Suppressor macrophage treated with lipopolysaccharide for 1 hour (primary cell): Measurements from ENCODE around the gene PRSS27.
"Not testable (repeated sequence)": the region's sequence is repeated elsewhere in the genome, so short reads cannot be mapped to it uniquely, and the experiment has no call there.

Source experiments
- DNase-seq, 3 donors: peaks; one replicate each; pipeline ENCODE4 v3.0.0-alpha.2; 2020 to 2022

Gene PRSS27

DNA sequence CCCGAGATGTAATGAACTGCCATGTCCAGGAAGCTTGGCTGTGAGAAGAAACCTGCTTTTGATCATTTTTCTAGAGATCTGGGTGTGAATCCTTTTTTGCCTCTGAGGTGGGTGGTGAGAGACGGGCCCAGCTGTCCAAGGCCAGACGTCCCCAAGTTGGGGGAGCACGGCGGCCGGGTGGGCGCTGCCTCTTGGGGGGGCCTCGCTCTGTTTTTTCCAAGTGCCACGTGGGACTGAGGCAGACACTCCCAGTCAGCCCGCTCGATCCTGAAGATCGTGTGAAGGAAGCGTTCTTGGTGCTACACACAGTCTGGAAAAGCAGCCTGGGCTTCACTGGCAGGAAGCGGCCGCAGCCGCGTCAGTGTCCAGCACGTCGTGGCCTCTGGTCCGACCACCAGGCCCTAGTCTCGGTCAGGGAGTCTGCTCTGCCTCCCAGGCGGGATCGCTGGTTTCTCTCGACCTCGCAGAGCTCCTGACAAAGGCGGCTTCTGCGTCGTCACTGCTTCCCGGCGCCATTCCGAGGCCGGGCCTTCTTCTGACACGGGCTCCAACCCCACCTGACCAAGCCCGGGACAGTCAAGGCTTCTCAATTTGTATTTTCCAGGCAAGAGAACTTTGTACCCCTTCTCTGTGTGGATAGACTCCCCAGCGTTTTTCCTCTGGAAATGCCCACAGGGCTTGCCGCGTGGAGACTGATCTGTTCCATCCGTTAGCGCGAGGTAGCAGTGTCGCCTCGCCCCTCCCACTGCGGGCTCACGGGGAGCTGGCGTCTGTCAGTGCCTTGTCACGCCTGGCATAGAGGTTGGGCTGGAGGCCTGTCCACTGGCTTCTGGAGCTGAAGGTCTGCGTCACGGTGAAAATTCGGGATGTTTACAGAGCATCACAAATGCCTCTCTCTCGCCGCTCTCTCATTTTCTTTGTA is 12.4 kb downstream of the PRSS27 start:
- DNase-seq = no peak

DNA sequence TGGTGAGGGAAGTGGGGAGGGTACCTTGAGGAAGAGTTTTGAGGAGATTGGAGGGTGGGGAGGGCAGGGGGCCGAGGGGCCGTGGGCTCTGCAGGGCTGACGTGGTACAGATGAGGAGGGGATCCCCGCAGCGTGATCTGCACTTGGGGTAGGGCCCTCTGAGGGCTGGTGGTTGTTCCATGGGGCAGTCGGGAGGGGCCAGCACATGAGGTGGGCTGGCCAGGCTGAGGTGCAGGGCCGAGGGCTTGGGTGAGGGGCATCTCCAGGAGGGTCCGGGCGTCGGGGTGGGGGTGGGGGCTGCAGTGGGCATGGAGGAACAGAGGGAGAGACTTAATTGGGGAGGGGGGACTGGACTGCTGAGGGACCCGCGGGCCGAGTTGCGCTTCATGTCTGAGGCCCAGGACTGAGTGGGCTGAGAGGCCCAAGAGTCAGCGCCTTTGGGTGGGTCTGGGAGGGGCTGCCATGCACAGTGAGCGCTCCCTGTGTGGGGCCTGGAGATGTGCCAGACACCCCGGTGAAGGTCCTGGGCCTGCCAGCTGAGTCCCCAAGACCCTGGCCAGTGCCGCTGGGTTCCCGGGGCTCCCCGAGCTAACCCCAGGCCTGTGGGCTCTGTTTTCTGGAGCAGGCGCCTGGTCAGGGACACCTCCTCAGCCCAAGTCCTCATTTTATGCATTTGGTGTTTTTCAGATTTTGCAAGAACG is 13.3 kb downstream of the PRSS27 start:
- DNase-seq = no peak

DNA sequence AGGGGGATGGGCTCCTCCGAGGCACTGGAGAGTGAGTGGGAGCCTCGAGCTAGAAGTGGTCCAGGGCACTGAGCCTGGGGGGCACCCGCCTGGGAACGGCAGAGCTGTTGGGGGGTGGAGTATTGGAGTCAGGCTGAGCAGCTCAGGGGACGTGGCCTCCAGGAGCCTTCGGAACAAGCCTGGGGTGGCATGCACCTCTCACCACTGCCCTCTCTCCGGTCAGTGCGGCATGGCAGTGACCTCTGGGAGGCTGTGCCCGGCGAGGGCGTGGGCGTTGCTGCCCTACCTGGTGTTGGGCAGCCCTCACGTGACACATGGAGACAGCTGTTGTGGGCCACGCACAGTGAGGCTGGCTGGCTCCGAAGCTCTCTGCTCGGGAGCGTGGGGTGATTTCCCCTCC is 13.9 kb downstream of the PRSS27 start:
- DNase-seq = no peak

DNA sequence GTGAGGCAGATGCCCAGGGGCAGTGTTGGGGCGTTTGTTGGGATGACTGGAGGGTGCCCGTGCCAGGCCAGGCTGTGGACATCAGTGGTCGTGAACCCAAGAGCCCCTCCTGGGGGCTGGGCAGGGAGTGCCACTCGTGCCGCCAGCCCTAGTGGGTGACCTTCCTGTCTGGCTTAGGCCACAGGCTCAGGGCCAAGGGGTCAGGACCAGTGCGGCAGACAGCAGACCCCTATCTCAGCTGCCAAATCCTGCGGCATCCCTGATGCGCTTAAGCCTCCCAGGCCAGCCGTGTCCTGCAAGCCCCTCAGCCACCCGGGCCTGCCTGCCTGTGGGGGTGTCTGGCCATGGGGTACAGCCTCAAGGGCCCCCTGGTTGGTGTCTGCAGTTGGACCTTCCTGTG is 14.7 kb downstream of the PRSS27 start:
- no peak for DNase-seq

DNA sequence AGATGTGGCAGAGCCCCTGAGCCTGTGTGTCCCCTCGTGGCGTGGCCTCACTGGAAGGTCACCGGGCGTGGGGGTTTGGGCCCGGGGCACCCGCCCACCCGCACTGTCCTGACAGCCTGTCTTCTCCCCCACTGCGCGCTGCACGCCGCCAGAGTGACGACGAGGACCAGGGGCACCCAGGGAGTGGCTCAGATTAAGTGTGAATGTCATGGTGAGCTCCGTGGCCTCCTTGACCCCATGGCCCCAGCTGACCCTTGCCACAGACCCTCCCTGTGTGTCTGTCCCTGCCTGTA is 15.1 kb downstream of the PRSS27 start:
- no peak for DNase-seq

DNA sequence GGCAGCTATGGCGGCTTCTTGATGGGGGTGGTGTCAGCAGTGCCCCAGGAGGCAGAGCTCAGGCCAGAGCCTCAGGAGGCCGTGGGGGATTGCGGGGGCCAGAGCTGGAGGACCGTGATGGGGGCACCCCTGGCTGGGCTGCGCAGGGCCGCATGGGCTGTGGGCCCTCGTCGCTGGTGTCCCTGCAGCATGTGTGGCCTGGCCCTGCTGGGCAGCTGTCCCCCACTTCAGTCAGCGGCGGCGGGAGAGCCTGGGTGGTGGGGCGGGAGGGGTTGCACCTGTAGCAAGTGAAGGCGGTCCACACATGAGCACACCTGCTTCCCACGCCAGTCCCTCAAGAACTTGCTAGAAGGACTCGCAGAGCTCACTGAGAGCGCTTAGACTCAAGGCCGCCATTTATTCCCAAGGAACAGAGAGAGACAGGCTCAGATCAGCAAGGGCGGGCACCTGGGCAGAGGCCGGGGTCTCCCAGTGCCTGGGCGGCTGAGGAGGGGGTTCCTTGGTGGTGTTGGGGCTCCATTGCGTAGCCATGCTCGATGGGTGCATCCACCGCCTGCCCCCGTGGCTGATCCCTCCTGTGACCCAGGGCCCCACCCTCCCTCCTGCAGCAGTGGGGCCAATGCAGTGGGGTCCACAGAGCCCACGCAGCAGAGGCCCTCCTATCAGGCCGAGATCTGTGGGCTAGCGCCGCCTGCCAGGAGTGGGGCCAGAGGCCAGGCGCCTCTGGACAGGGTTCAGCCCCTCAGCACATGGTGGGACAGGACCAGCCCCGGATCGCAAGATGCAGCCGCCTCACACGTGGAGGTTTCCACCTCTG is 15.7 kb downstream of the PRSS27 start:
- DNase-seq = no peak

DNA sequence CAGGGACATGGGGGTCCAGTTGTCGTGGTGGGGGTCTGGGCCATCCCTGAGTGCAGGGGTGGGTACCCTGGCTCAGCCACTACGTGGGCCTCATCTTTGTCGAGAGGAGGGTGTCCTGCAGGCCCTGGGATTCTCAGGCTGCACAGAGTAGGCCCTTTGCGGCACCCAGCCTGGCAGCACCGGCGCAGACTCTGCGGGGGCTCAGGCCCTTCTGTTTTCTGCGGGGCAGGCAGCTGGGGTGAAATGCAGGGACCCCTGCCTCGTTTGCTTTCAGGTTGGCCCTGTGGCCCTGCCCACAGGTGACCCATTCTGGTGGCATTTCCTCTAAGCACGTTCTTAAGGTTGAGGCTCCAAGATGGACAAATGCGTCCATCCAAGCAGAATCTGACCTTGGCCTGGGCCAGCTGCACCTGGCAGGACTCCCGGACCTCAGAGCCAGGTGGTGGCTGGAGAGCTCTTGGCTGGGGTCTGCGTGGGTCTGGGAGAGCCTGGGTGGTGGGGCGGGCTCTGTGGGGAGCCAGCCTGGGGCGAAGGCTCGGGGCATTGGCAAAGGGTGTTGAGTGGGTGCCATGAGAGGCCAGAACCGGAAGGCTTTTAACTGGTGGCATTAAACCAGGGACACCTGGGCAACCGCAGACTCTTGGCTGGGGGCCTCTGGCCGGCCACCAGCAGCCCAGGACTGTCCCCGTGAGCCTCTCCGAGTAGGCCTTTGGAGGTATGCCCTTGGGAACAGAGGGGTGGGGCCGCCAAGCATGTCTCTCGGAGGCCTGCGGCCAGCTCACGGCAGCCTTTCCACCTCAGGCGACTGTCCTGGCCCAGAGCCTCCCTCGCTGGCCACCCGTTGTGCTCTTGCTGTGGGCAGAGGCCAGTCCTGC is 16.9 kb downstream of the PRSS27 start:
- no peak for DNase-seq

DNA sequence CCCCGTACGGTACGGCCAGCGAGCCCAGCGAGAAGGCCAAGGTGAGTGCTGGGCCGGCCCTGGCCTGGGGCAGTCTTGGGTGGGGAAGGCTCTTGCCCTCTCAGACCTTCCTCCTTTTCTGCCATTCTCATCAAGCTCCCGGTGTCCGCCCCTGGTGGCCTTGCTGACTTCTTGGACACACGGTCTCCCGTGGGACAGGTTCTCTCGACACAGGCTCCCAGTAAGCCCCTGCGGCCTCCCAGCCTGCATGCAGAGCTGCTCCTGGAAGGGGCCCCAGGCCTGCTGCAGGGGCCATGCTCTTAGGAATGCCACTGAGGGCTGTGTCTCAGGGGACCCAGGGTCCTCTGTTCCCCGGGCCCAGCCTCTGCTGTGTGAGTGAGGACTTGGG is 17.6 kb downstream of the PRSS27 start:
- DNase-seq = no peak

DNA sequence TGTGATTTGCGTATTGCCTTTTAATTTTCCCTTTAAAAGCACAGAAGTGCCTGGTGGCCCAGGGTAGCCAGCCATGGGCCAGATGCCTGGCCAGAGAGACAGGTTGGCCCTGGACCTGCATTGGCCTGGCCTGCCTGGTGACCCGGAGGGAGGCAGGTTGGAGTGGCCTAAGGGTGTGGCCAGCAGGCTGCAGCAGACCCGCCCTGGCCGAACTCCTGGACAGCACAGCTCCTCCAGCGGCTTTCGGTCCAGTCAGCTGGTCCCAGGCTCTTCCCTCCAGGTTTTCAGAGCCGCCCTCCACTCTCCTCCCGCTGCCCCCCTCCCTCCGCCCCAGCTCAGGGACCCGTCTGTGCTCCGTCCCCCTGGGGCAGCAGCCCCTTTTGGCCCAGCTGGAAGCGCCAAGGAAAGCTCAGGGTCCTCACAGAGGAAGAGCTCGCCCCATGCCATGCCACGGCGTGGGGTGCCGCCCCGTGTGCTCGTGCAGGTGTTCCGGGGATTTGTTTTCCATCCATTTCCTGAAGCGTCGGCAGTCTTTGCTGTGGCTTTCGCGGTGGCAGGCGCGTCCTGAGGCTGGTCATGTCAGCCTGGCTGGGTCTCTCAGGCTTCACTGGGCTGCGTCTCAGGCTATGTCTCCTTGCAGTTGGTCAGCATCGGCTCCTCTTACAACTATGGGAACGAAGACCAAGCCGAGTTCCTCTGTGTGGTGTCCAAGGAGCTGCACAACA is 18.1 kb downstream of the PRSS27 start:
- DNase-seq = no peak

DNA sequence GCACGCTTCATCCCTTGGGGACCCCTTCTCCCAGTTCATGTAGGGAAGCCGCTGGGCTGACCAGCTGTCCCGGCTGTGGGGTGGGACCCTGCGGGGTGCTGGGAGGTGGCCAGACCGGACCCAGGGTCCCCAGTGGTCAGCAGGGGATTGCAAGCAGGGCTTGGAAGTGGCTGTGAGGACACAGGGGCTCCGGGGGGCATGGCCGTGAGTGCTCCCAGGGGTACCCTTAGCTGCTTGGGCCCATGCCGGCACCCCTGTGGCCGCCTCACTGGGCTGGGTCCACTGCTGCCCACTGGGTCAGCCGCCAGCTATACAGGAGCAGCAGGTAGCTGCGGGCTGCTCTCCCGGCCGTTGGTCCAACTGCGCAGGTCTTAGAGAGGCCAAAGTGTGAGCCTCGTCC is 18.8 kb downstream of the PRSS27 start:
- DNase-seq = no peak

DNA sequence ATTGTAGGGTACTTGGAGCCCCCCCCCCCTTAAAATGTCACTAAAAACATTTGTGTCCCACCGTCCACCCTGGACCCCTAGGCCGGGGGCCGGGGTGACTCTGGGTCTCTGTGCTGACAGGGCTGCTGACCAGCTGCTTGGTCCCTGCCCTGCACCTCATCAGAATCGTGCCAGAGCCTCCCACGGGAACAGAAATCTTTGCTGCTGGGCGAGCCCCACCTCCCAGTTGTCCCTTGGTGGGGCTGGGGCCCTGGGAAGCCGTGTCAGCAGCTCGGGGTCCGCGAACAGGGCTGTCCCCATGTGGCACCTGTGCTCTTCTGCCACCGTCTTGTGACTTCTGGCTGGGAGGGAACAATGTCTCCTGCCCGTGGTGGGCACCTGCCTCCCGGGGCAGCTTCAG is 19.2 kb downstream of the PRSS27 start:
- DNase-seq = no peak

DNA sequence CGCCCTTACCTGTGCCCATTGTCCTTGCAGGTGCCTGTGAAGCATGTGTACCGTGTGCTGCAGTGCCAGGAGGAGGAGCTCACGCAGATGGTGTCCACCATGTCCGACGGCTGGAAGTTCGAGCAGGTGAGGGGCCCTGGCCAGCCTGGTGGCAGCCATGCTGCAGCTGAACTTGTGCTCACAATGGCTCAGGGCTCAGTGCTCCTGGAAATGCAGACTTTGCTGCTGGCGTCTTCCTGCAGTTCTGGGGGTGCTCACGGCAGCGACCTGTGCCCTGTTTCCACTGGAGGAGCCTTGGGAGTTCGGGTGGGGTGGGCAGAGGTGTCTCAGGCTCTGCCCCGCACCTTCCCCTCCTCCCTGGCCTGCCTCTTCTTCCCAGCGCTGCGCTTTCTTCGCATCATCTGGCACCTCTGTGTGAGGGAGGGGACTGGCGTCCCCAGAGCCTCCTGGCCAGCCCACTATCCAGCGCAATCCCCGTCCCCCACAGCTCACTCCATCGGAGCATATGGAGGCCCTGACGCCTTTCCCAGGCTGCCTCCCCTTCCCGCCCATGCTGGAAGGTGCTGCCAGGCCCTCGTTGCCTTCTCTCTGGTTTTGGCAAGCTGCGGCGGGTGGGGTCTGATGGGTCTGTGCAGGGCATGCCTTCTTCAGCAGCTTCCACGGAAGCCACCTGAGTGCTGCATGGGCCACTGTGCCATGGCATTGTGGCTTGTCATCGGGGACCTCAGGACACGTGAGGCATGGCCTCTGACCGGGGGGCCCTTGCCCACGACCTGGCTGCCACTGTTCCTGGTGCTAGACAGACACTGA is 20.0 kb downstream of the PRSS27 start:
- no peak for DNase-seq

DNA sequence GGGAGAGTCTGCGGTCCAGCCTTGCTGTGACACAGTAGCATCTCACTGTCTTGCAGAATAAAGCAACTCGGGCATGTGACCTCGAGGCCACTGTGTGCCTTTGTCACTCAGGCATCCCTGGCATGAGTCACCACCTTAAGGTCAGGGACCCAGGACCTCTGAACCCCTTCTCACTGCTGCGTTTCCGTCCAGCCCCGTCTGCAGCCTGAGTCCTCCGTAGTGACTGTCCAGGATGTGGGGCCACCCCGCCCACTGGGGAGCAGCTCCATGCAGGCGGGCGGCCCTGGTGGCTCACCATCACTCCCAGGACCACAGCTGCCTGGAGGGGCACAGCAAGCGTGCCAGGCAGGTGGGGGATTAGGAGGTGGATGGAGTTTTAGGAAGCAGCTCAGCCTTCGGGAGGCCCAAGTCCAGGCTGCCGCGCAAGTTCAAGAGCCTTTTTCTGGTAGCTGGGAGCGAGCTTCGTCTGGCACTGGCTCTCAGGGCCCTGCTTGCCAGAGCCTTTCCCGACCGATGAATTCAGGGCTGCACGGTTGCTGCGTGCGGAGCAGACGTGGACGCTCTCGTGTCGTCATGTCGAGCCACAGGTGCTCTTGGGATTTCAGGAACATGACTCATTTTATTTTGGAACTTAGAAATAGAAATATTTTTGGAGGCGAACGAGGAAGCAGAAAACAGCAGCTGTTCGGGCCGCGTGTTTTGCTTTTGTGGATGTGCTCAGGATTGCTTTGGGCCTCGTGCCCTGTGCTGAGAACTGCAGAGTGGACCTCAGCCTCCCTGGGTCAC is 20.9 kb downstream of the PRSS27 start:
- no peak for DNase-seq

DNA sequence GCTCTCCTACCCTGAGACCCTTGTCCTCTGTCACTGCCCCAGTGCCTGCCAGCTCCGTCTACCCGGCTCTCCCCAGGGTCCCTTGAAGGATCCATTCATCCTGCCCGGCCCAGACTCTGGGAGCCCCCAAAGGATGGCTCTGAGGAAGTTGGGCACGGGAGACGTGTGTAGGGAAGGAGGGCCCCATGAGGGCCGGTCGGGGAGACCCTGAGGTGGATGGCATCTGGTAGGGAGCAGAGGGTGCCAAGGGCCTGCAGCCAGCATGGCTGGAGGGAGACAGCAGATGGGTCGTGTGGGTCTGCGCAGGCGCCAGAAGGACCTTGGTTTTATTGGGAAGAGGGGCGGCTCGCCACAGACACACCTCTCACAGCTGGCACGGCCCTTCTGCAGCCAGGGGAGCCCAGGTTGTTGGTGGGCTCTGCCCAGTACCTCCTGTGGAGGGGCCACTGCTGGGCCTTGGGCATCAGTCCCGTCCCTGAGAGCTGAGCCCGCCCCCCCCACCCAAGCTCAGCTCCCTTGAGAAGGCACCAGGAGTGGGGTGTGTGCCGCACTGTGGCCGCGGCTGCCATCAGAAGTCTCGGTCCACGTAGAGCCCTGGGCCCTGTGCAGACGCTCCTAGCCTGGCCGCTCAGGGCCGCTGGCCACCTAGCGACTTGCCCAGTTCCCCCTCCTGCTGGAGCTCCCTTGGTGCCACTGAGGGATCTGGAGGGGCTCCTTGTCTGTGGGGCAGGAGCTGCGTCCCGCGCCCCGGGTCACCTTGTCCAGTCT is 21.7 kb downstream of the PRSS27 start:
- no peak for DNase-seq

DNA sequence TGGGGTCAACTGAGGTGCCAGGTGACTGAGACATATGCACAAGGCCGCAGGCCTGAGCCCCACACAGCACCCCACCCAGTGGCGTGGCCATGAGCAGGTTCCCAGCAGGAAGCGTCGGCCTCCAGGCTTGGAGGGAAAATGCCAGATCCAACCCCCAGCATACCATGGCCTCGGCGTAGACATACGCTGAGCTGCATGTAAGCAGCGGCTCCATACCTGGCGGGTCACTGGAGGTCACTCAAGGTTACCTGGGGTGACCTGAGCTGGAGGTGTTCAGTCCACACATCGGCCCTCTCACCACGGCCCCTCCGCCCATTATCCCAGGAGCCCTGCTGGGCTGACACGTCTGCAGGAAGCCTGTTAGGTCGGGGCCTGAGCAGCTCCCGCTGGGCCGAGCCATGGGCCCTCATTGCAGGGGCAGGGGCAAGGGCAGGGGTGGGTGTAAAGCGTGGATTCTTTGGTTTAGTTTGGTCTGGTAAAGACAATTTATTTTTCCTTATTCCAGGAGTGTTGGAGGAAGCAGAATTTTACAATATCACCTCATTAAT is 22.5 kb downstream of the PRSS27 start:
- no peak for DNase-seq

DNA sequence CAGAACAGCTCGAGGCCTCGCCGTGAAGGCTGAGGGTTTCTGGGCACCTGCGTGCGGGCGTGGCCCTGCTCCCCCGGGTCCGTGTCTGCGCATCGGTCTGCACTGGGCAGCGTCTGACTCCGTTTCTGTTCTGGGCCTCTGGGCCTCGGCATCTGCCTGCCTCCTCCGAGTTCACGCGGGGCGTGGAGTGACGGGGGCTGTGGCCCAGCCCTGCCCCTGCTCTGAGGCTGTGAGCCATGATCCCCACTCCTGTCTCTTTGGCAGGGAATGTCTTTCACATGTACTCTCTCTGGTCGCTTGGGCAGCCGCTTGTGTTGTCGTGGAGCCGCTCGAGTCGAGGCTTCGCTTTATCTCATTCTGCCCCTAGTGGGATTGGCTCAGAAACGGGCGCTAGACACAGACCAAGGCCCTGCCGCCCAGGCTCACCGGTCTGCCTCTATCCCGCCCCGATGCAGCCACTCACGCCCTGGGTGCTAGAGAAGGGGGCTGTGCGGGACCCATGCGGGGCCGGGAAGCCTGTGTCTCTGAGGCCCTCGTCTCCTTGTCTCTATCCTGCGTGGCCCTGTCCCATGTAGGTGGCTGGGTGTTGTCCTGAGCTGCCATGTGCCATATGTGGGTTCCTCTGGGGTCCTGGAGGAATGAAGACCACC is 23.3 kb downstream of the PRSS27 start:
- DNase-seq = not testable (repeated sequence)

DNA sequence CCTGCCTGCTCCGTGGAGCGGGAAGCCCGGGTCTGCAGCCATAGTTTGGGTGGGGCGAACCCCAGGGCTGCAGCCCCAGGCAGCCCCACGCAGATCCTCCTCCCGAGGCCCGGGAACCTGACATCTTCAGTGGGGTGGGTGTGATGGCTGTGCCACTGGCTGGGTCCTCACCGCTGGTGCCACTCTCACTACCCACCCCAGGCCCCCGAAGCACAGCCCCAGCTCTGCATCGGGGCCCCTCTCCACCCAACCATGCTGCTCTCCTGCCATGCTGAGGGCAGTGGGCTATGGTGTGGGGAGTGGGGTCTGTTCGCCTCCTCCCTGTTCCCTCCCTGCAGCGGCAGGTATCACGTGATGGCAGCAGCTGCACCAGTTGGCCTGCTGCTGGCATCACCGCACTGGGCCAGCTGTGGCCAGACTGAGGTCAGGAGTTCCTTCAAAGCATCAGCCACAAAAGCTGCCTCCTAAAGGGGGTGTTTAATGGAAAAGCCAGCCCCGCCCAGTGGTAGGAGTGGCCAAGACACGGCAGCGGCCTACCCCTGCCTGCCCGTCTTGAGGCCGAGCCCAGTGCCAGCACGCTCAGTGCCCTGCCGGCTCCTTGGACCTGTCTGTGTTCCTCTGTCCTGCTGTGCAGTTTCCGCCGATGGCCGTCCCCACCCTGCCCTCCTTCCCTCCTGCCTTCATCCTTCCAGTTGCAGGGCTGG is 26.9 kb downstream of the PRSS27 start:
- DNase-seq = no peak
